Measurements from ENCODE around the gene USP20. TPM values are rescaled to one million over a fixed set of nuclear protein-coding genes. Genes with fewer than 3 reads are reported as not detected.

Gene USP20
- total RNA-seq, 1 donor from 2014 or later, result 52.3 TPM

- H3K36me3 Mint-ChIP-seq (ENCODE audit: low read depth), result peaks cover 47% of the 10 kb centered on the region
- H3K9me3 Mint-ChIP-seq, result no peaks in the 10 kb centered on the region
- intact Hi-C loops (cut with micrococcal nuclease), result no loop called here
- DNase-seq (ENCODE audit: low spot score), result no peak
- H3K27ac Mint-ChIP-seq, result no peak overlapping the region
- H3K27me3 Mint-ChIP-seq (ENCODE audit: low read depth), result no peaks in the 10 kb centered on the region
- H3K4me1 Mint-ChIP-seq (ENCODE audit: low read depth), result peaks cover 25% of the 10 kb centered on the region
- no peak overlapping the region for H3K4me3 Mint-ChIP-seq (ENCODE audit: low read depth)
Observed at GRCh38 chr9:129849901-129850300, 14.6 kb downstream of the USP20 start.

GRCh38 chr9:129850821-129851550, 15.7 kb downstream of the USP20 start:
- DNase-seq (ENCODE audit: low spot score), result no peak
- no peaks in the 10 kb centered on the region for H3K27me3 Mint-ChIP-seq (ENCODE audit: low read depth)
- H3K36me3 Mint-ChIP-seq (ENCODE audit: low read depth), result peaks cover 55% of the 10 kb centered on the region
- intact Hi-C loops (cut with micrococcal nuclease), result no loop called here
- no peak overlapping the region for H3K4me3 Mint-ChIP-seq (ENCODE audit: low read depth)
- no peak overlapping the region for H3K27ac Mint-ChIP-seq
- peaks cover 28% of the 10 kb centered on the region for H3K4me1 Mint-ChIP-seq (ENCODE audit: low read depth)
- H3K9me3 Mint-ChIP-seq, result no peaks in the 10 kb centered on the region

- no peaks in the 10 kb centered on the region for H3K27me3 Mint-ChIP-seq (ENCODE audit: low read depth)
- DNase-seq (ENCODE audit: low spot score), result no peak
- H3K36me3 Mint-ChIP-seq (ENCODE audit: low read depth), result peaks cover 64% of the 10 kb centered on the region
- peaks cover 36% of the 10 kb centered on the region for H3K4me1 Mint-ChIP-seq (ENCODE audit: low read depth)
- intact Hi-C loops (cut with micrococcal nuclease), result no loop called here
- H3K27ac Mint-ChIP-seq, result no peak overlapping the region
- no peak overlapping the region for H3K4me3 Mint-ChIP-seq (ENCODE audit: low read depth)
- H3K9me3 Mint-ChIP-seq, result no peaks in the 10 kb centered on the region
Observed at GRCh38 chr9:129851821-129852220, 16.6 kb downstream of the USP20 start.

- Mint-ChIP-seq H3K9me3 (no peaks in the 10 kb centered on the region), H3K36me3 (ENCODE audit: low read depth) (peaks cover 70% of the 10 kb centered on the region), H3K4me3 (ENCODE audit: low read depth) (no peak overlapping the region), H3K27me3 (ENCODE audit: low read depth) (no peaks in the 10 kb centered on the region), H3K27ac (no peak overlapping the region), H3K4me1 (ENCODE audit: low read depth) (peaks cover 41% of the 10 kb centered on the region)
- intact Hi-C loops (cut with micrococcal nuclease), result no loop called here
- no peak for DNase-seq (ENCODE audit: low spot score)
Observed at GRCh38 chr9:129852579-129852978, 17.3 kb downstream of the USP20 start.

- DNase-seq (ENCODE audit: low spot score), result no peak
- Mint-ChIP-seq H3K4me3 (ENCODE audit: low read depth) (no peak overlapping the region), H3K4me1 (ENCODE audit: low read depth) (peaks cover 43% of the 10 kb centered on the region), H3K27me3 (ENCODE audit: low read depth) (no peaks in the 10 kb centered on the region), H3K36me3 (ENCODE audit: low read depth) (peaks cover 78% of the 10 kb centered on the region), H3K9me3 (no peaks in the 10 kb centered on the region), H3K27ac (no peak overlapping the region)
- intact Hi-C loops (cut with micrococcal nuclease), result no loop called here
Observed at GRCh38 chr9:129853614-129854013, 18.4 kb downstream of the USP20 start.

- peaks cover 79% of the 10 kb centered on the region for H3K36me3 Mint-ChIP-seq (ENCODE audit: low read depth)
- no peak overlapping the region for H3K4me3 Mint-ChIP-seq (ENCODE audit: low read depth)
- H3K4me1 Mint-ChIP-seq (ENCODE audit: low read depth), result peaks cover 43% of the 10 kb centered on the region
- intact Hi-C loops (cut with micrococcal nuclease), result no loop called here
- DNase-seq (ENCODE audit: low spot score), result no peak
- no peaks in the 10 kb centered on the region for H3K9me3 Mint-ChIP-seq
- H3K27me3 Mint-ChIP-seq (ENCODE audit: low read depth), result no peaks in the 10 kb centered on the region
- H3K27ac Mint-ChIP-seq, result peak overlapping the region; percentile 58
Observed at GRCh38 chr9:129854588-129855110, 19.4 kb downstream of the USP20 start.

GRCh38 chr9:129857207-129857606, 21.9 kb downstream of the USP20 start:
- H3K27ac Mint-ChIP-seq, result peak overlapping the region; percentile 36
- H3K9me3 Mint-ChIP-seq, result no peaks in the 10 kb centered on the region
- intact Hi-C loops (cut with micrococcal nuclease), result no loop called here
- H3K4me3 Mint-ChIP-seq (ENCODE audit: low read depth), result no peak overlapping the region
- no peak for DNase-seq (ENCODE audit: low spot score)
- no peaks in the 10 kb centered on the region for H3K27me3 Mint-ChIP-seq (ENCODE audit: low read depth)
- H3K36me3 Mint-ChIP-seq (ENCODE audit: low read depth), result peaks cover 75% of the 10 kb centered on the region
- peaks cover 60% of the 10 kb centered on the region for H3K4me1 Mint-ChIP-seq (ENCODE audit: low read depth)

- DNase-seq (ENCODE audit: low spot score), result no peak
- Mint-ChIP-seq H3K27ac (peak overlapping the region; percentile 22), H3K9me3 (no peaks in the 10 kb centered on the region), H3K27me3 (ENCODE audit: low read depth) (no peaks in the 10 kb centered on the region), H3K36me3 (ENCODE audit: low read depth) (peaks cover 71% of the 10 kb centered on the region), H3K4me1 (ENCODE audit: low read depth) (peaks cover 64% of the 10 kb centered on the region), H3K4me3 (ENCODE audit: low read depth) (no peak overlapping the region)
- intact Hi-C loops (cut with micrococcal nuclease), result no loop called here
Observed at GRCh38 chr9:129858167-129858962, 23.1 kb downstream of the USP20 start.

GRCh38 chr9:129860653-129861446, 25.6 kb downstream of the USP20 start:
- H3K4me1 Mint-ChIP-seq (ENCODE audit: low read depth), result peaks cover 59% of the 10 kb centered on the region
- peaks cover 63% of the 10 kb centered on the region for H3K36me3 Mint-ChIP-seq (ENCODE audit: low read depth)
- no peak for DNase-seq (ENCODE audit: low spot score)
- H3K9me3 Mint-ChIP-seq, result no peaks in the 10 kb centered on the region
- intact Hi-C loops (cut with micrococcal nuclease), result loop anchor here (5.0 kb wide), 1 partner anchor 34 kb away; no protein-coding TSS in a partner anchor
- H3K27ac Mint-ChIP-seq, result peak overlapping the region; percentile 86
- no peak overlapping the region for H3K4me3 Mint-ChIP-seq (ENCODE audit: low read depth)
- H3K27me3 Mint-ChIP-seq (ENCODE audit: low read depth), result no peaks in the 10 kb centered on the region

GRCh38 chr9:129861447-129861827, 26.2 kb downstream of the USP20 start:
- intact Hi-C loops (cut with micrococcal nuclease), result loop anchor here (5.0 kb wide), 1 partner anchor 34 kb away; no protein-coding TSS in a partner anchor
- Mint-ChIP-seq H3K9me3 (no peaks in the 10 kb centered on the region), H3K27me3 (ENCODE audit: low read depth) (no peaks in the 10 kb centered on the region), H3K4me1 (ENCODE audit: low read depth) (peaks cover 60% of the 10 kb centered on the region), H3K4me3 (ENCODE audit: low read depth) (no peak overlapping the region), H3K27ac (peak overlapping the region; percentile 86), H3K36me3 (ENCODE audit: low read depth) (peaks cover 62% of the 10 kb centered on the region)
- no peak for DNase-seq (ENCODE audit: low spot score)

GRCh38 chr9:129863059-129863690, 27.9 kb downstream of the USP20 start:
- Mint-ChIP-seq H3K4me1 (ENCODE audit: low read depth) (peaks cover 67% of the 10 kb centered on the region), H3K27ac (peak overlapping the region; percentile 91), H3K36me3 (ENCODE audit: low read depth) (peaks cover 58% of the 10 kb centered on the region), H3K27me3 (ENCODE audit: low read depth) (no peaks in the 10 kb centered on the region), H3K4me3 (ENCODE audit: low read depth) (peak overlapping the region; percentile 66), H3K9me3 (no peaks in the 10 kb centered on the region)
- intact Hi-C loops (cut with micrococcal nuclease), result loop anchor here (1.0 to 5.0 kb wide), 3 partner anchors 24 to 36 kb away; no protein-coding TSS in a partner anchor
- DNase-seq (ENCODE audit: low spot score), result peak; percentile 79

Data from activated T-helper 2 cell treated with anti-CD3 and anti-CD28 coated beads, Interferon-gamma antibody, Interleukin-2, Interleukin-4, amounts not matched to agents 10 μg/mL and 5 μg/mL and 100 μg/mL, durations not matched to agents 14 hours and 24 hours and 36 hours (primary cell).